GM23338 (cell line): ENCODE data around the gene SNCB.

Source experiments
- CREB1 ChIP-seq: fragments of 250-450 bp; sonication (Bioruptor Pico); IDR thresholded peaks from 2 replicates; pipeline ENCODE4 v1.5.0; 2020; ENCODE audit warnings: low read depth, mild to moderate bottlenecking, moderate library complexity
- EZH2 ChIP-seq: fragments of 200-600 bp; sonication (generic); IDR thresholded peaks from one replicate; pipeline ENCODE4 v1.8.0; 2017; ENCODE audit warnings: antibody characterized with exemption, mild to moderate bottlenecking, low read depth; ENCODE audit not compliant: unreplicated experiment
- EZH2phosphoT487 ChIP-seq: fragments of 200-600 bp; sonication (generic); IDR thresholded peaks from one replicate; pipeline ENCODE4 v1.8.1; 2018; ENCODE audit warnings: antibody characterized with exemption; ENCODE audit not compliant: unreplicated experiment
- POLR2AphosphoS5 ChIP-seq: IDR thresholded peaks from 2 replicates; pipeline ENCODE4 v1.6.1; 2016; ENCODE audit warnings: antibody characterized with exemption, low read depth
- TF ChIP-seq, protein P1 (sequence below), 2 experiments: fragments of 200-600 bp in 1 of 2; sonication (generic) in 1 of 2; conservative IDR thresholded peaks; 2 replicates each; pipeline versions ENCODE4 v1.5.1 to v1.6.1; 2016 to 2017; ENCODE audit warnings: antibody characterized with exemption in 2 of 2, low read depth in 2 of 2, mild to moderate bottlenecking in 2 of 2, moderate library complexity in 1 of 2
- TF ChIP-seq, protein P2 (sequence below): IDR thresholded peaks from 2 replicates; pipeline ENCODE4 v1.6.1; 2016; ENCODE audit warnings: antibody characterized with exemption
- TF ChIP-seq, protein P3 (sequence below): IDR thresholded peaks from one replicate; pipeline ENCODE4 v1.6.1; 2018; ENCODE audit warnings: antibody characterized with exemption; ENCODE audit not compliant: unreplicated experiment

DNA sequence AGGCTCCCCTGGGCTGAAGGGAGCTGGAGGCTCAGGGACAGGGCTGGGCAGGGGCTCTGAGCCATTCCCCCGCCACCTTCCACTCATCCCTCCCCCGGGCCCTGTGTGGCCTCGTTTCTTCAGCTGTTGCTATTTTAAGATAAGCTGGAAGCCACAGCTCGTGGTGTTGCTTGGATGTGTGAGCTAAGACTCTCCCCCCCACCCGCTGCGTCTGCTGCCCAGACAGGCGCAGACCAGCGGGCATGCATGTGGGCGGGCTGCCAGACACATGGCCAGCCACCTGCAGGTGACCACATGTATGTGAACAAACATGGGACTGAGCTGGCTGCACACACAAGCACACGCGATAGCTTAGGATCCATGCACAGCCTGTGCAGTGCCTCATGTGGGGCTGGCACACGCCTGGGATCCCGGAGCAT, 8.7 kb downstream of the SNCB start:
- TF ChIP-seq, protein P1, sequence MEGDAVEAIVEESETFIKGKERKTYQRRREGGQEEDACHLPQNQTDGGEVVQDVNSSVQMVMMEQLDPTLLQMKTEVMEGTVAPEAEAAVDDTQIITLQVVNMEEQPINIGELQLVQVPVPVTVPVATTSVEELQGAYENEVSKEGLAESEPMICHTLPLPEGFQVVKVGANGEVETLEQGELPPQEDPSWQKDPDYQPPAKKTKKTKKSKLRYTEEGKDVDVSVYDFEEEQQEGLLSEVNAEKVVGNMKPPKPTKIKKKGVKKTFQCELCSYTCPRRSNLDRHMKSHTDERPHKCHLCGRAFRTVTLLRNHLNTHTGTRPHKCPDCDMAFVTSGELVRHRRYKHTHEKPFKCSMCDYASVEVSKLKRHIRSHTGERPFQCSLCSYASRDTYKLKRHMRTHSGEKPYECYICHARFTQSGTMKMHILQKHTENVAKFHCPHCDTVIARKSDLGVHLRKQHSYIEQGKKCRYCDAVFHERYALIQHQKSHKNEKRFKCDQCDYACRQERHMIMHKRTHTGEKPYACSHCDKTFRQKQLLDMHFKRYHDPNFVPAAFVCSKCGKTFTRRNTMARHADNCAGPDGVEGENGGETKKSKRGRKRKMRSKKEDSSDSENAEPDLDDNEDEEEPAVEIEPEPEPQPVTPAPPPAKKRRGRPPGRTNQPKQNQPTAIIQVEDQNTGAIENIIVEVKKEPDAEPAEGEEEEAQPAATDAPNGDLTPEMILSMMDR (conservative IDR thresholded peaks at IDR 0.05; ENCODE audit: low read depth in 2 of 2): no peak
- TF ChIP-seq, protein P2, sequence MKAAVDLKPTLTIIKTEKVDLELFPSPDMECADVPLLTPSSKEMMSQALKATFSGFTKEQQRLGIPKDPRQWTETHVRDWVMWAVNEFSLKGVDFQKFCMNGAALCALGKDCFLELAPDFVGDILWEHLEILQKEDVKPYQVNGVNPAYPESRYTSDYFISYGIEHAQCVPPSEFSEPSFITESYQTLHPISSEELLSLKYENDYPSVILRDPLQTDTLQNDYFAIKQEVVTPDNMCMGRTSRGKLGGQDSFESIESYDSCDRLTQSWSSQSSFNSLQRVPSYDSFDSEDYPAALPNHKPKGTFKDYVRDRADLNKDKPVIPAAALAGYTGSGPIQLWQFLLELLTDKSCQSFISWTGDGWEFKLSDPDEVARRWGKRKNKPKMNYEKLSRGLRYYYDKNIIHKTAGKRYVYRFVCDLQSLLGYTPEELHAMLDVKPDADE: no peak
- TF ChIP-seq POLR2AphosphoS5 (no peak), EZH2 (no peak), EZH2phosphoT487 (no peak), CREB1 (no peak)
- TF ChIP-seq, protein P3, sequence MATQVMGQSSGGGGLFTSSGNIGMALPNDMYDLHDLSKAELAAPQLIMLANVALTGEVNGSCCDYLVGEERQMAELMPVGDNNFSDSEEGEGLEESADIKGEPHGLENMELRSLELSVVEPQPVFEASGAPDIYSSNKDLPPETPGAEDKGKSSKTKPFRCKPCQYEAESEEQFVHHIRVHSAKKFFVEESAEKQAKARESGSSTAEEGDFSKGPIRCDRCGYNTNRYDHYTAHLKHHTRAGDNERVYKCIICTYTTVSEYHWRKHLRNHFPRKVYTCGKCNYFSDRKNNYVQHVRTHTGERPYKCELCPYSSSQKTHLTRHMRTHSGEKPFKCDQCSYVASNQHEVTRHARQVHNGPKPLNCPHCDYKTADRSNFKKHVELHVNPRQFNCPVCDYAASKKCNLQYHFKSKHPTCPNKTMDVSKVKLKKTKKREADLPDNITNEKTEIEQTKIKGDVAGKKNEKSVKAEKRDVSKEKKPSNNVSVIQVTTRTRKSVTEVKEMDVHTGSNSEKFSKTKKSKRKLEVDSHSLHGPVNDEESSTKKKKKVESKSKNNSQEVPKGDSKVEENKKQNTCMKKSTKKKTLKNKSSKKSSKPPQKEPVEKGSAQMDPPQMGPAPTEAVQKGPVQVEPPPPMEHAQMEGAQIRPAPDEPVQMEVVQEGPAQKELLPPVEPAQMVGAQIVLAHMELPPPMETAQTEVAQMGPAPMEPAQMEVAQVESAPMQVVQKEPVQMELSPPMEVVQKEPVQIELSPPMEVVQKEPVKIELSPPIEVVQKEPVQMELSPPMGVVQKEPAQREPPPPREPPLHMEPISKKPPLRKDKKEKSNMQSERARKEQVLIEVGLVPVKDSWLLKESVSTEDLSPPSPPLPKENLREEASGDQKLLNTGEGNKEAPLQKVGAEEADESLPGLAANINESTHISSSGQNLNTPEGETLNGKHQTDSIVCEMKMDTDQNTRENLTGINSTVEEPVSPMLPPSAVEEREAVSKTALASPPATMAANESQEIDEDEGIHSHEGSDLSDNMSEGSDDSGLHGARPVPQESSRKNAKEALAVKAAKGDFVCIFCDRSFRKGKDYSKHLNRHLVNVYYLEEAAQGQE: no peak
